HepG2 (cell line): ENCODE measurements around the gene PDE4C. TPM values are rescaled to one million over a fixed set of nuclear protein-coding genes. Genes with fewer than 3 reads are reported as not detected.

Experiments used
- HNF4G ChIP-seq, 2 experiments: sonication (generic) in 1 of 2; formaldehyde crosslinking in 1 of 2; IDR thresholded peaks; 2 replicates each; pipeline versions ENCODE4 v1.4.0 to v1.6.1; 2011 to 2020; ENCODE audit warnings: borderline replicate concordance in 2 of 2, low read depth in 2 of 2, mild to moderate bottlenecking in 2 of 2, low read length in 1 of 2, missing genetic modification reagents in 1 of 2, moderate library complexity in 1 of 2
- KDM5B ChIP-seq: sonication (generic); formaldehyde crosslinking; IDR thresholded peaks from 2 replicates; pipeline ENCODE4 v1.4.0; 2020; ENCODE audit warnings: missing genetic modification reagents, mild to moderate bottlenecking, borderline replicate concordance
- KIAA2018 ChIP-seq: sonication (generic); formaldehyde crosslinking; IDR thresholded peaks from 2 replicates; pipeline ENCODE4 v1.5.0; 2020; ENCODE audit warnings: mild to moderate bottlenecking, missing genetic modification reagents, borderline replicate concordance
- ZNF232 ChIP-seq: sonication (generic); formaldehyde crosslinking; IDR thresholded peaks from 2 replicates; pipeline ENCODE4 v1.4.0; 2020; ENCODE audit warnings: missing genetic modification reagents, borderline replicate concordance
- polyA plus RNA-seq, 8 experiments: library from polyadenylated mRNA; depleted of rRNA in 3 of 8; stranded (reverse) in 7 of 8; unstranded in 1 of 8; fragments of >200 nt; fragmentation: Illumina TruSeq in 4 of 8; extraction: Trizol in 4 of 8; gene quantifications; 2 replicates each; pipeline versions ENCODE4 v1.2.1 to v1.2.3, GENCODE V29; 2011 to 2016; ENCODE audit warnings: low read depth in 4 of 8, missing spikeins in 1 of 8, mixed read lengths in 1 of 8; ENCODE audit not compliant: insufficient read depth in 1 of 8
- total RNA-seq, 5 experiments: library from RNA; depleted of rRNA; stranded (reverse); fragments of >200 nt; fragmentation: Illumina TruSeq; extraction: Trizol; gene quantifications; 2 replicates each; pipeline ENCODE4 v1.2.3, GENCODE V29; 2016; ENCODE audit warnings: low read depth in 1 of 5

Gene PDE4C
- total and polyA plus RNA-seq, 2 of the 13 experiments (the other 11 are each of a cell fraction or from before 2014, with no cell fraction given), result 1.4 to 14.0 TPM

GRCh38 chr19:18251587-18252369, 25.5 kb upstream of the PDE4C start (continued):
- TF ChIP-seq KIAA2018 (CRISPR knock-in tag) (no peak), HNF4G (IDR thresholded peaks at IDR 0.05; ENCODE audit: borderline replicate concordance, low read depth, low read length) (no peak), HNF4G (CRISPR knock-in tag; IDR thresholded peaks at IDR 0.05; ENCODE audit: borderline replicate concordance, low read depth) (no peak), ZNF232 (no peak), KDM5B (CRISPR knock-in tag) (no peak)
